ENCODE measurements around the gene TRAPPC12.

The TRAPPC12 gene

GRCh38 chr2:3470856-3471737 lies 91.6 kb downstream of the TRAPPC12 start:
- no peak for DNase-seq

- DNase-seq, result no peak
These were observed 92.8 kb downstream of the TRAPPC12 start for GRCh38 chr2:3472296-3472695.

DNA sequence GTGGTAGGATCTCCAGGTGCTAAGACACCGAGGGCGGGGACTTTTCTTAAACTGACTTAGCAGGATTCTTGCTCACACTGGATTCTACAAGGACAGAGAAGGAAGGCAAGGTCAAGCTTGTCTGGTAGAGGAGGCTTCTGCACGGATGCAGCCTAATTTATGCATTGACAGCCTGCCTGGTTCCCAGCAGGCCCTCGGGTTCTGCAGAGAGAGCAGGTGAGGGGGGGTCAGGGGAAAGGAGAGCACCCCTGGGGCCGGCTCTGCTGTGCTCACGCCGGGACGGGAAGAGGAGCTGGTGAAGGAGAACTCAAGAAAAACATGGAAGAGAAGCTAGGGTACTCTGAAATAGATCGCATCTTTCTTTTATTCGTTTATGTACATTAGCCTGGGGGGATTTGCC lies 93.5 kb downstream of the TRAPPC12 start:
- no peak for DNase-seq

- DNase-seq, result no peak
These were observed 96.3 kb downstream of the TRAPPC12 start for GRCh38 chr2:3475771-3476170.

DNA sequence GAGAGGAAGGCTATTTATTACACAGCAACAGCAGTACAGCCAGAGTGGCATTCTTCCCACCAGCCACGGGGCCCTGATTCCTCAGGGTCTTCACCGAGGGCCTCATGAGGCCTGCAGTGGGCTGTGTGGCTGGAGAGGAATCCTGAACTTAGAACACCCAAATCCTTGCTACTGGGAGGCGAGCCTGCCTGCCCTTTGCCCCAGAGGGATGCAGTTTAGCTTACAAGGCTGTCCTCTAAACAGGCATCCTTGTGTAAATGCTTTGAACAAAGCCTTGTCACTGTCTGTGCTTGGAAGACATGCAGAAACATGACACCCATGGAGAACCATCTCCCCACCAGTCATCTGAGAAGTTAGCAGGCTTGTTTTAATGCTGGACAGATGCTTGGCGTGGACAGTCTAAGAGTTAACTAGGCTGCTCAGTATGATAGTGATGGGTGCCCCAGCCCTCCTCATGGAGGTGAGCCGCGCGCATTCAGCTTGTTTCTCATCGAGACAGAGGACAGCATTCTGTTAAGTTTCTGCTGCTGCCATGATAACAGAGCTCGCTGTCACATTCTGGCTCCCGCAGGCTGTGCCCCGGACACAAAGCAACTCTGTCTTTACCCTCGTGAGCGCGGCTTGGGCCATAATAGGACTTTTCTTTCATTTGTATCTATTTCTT lies 97.0 kb downstream of the TRAPPC12 start:
- no peak for DNase-seq

- no peak for DNase-seq
These were observed 97.5 kb downstream of the TRAPPC12 start for GRCh38 chr2:3476985-3477327.

- DNase-seq, result no peak
These were observed 99.4 kb downstream of the TRAPPC12 start for GRCh38 chr2:3478846-3479385.

DNA sequence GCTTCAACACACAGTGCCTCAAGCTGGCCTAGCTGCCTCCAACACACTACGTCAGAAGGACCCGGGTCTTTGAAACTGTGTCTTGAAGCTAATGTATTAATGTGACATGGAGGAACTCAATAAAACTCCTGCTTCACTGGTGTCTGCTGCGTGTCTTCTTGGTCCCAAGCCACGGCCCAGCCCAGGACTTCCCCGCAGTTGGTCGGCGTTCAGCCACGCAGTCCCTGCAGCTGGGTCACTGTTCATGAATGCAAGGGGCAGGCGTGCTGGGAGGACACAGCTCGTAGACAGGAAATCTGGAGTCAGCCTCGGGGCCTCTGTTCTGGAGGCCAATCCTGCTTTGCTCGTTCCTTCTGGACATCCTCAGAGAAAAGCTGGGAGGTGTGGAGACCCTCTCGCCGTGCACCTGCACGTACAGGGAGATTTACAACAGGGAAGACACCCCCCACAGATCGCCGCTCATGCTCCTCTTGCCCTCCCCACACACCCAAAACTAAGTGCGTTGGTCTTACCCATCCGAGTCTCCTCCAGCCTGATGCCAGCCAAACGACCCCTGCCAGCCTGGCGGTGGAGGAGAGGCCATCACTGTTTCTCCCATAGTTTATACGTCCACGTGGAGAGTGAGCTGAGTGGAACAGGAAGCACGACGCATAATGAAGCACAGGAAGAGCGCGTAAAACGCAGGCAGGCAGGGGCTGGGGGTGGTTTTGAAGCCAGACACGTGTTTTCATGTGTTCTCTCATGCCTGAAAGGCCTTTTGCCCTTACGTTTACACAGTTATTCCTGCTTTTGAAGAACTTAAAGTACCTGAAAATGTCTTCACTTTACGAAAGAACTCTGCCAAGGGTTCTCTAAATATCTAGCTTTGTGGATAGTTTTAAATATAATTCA lies 100.2 kb downstream of the TRAPPC12 start:
- no peak for DNase-seq

DNA sequence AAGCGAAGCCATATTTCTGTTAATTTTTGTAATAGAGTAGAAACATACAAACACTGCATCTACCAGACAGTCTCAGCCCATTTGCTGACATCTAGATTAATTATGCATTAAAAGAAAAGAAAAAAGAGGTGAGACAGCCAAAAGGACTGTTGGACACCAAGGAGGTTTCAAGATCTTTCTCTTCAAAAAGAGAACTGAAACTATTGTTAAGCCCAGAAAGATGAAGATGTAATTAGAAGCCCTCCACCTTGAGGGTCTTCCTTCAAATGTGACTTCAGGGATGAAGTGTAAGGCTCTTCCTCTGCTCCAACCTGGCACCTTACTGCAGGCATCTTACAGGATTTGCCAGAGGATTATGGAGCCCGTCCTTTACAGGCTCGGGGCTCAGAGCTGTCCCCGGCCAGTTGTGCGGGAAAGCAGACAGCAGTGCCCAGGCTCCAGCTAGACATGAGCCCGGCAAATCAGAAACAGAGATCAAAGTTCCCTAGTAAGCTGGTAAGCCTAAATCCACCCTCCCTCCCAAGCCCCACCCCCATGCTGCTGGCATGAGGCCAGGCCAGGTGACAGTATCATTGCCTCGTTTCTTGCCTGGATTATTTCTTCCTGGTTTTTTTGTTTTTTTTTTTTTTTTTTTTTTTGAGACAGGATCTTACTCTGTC lies 101.0 kb downstream of the TRAPPC12 start:
- DNase-seq, result no peak

GRCh38 chr2:3481011-3481400 lies 101.5 kb downstream of the TRAPPC12 start:
- no peak for DNase-seq

DNA sequence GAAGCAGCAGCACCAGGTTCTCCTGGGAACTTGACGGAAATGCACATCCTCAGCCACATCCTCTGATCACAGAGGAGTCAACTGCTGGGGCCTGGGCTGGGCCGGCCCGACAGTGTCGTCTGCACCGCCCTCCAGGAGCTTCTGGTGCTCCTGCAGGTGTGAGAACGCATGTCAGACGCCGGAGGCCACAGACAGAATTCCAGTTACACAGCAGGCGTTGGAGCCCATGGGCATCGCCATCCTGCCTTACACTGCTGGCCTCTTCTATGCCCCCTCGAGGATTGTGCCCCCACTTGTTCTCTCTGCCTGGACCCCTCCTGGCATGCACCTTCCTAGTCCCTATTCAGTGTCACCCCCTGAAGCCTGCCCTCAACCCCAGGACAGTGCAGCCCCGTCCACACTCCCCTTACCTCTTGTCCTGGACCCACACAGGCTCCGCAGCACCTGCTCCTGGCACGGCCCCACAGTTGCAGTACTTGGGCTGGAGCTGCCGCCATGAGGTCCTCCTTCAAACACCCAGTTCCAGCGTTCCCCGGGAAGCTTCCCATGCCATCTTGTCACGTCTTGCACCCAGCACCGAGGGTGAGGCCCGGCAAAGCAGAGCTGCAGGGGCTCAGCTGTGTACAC lies 102.4 kb downstream of the TRAPPC12 start:
- DNase-seq, result no peak

DNA sequence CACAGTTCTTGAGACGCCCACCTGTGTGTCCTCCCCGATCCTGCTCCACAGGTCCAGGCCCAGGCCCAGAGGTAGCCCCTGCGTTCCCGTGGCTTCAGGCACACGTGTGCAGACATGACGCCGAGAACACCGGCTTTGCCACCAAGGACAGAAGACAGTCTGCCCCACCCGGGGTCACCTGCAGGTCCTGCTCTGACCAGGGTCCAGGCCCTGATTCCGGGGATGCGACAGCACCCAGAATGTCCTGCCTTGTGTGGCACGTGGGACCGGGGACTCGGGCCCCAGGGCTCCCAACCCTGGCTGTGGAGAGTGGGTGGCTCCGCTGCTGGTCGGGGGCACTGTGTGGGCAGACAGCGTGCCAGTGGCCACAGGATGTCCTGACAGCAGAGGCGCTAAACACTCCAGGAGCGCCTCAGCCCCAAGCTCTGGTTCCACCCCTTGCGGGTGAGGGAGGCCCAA lies 102.9 kb downstream of the TRAPPC12 start:
- DNase-seq, result no peak

- peak in 1 of 2 donors; percentile 63 for DNase-seq
These were observed 103.9 kb downstream of the TRAPPC12 start for GRCh38 chr2:3483227-3483985.

DNA sequence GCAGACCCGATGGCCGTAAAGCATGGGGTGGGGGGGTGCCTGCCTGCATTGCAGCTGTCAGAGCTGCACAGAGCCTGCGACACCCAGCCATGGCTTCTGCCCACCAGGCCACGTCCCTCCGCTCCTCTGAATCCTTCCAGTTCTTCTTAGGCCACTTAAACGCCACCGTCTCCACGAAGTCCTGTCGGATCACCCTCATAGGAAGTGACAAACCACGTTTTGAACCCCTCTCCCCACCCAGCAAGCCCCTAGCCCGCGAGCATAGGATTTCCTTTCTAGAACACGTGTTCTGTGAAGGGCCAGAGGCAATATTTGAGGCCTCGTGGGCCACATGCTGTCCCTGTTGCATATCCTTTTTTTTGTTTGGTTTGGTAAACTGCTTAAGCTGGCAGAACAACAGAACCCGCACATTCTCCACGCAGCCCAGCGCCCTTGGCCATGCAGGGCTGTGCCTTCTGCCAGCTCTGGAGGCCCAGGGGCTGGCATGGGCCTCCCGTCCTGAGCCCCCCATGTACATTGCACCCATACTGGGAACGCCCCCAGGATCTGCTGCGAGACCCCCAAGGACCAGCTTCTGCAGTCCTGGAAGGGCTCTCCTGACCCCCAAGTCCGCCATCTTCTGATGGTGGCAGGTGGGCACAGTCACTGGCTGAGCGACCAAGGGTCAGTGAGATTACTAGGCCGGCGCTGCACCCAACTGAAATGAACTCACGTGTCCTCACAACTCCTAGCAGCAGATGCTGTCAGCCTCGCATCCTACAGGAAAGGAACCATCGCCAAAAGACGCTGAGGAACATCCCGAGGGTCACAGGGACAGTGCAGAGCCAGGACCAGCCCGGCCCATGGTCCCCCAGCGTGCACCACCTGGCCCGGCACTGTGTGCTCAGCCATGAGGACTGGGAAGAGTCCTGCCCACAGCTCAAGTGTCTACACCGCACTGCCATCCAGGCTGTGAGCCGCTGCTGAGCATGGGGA lies 104.8 kb downstream of the TRAPPC12 start:
- DNase-seq, result no peak

DNA sequence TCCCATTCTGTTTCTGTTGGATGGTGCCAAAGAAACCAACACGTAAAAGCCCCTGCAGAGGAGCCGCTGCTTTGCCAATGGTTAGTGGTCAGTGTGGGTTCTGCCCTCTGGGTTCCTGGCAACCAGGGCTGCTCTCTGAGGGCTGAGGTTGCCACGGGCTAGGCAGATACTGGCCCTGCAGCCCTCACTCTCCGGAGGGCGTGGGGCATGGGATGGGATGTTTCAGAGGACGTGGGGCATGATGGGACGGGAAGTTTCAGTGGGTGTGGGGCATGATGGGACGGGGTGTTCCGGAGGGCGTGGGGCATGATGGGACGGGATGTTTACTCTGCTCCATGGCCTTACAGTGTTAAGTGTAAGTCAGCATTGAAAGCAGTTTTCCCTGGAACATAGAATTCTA lies 105.7 kb downstream of the TRAPPC12 start:
- no peak for DNase-seq

DNA sequence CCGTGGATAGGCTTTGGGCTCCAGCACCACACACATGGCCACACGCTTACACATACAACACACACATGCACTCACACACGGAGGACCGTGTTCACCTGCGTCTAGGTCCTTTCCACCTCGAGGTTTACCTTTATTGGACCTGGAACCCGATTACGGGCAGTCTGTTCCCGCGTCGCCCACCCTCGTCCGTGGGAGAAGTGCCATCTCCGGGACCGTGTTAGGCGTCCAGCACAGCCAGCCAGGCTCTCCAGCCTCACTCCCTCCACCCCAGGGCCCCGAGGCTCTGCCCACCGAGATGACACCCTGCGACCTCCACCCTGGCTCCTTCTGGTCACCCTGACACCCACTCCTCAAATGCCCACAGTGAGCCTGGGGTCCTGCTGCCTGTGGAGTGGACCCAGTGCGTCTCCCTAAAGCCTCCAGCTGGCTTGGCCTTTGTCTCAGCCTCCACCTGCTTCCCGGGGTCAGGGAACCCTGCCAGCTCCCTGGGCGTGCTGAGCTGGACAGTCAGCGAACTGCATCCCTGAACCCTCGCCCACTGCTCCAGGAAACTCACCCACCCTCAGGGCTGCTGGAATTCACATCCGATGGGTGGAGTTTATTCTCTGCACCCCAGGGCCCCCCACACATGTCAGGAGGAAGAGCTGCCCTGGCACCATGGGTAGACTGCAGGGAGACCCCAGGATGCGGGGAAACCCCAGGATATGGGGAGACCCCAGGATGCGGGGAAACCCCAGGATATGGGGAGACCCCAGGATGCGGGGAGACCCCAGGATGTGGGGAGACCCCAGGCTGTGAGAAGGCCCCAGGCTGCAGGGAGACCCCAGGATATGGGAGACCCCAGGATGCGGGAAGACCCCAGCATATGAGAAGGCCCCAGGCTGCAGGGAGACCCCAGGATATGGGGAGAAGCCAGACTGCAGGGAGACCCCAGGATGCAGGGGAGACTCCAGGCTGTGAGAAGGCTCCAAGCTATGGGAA lies 106.8 kb downstream of the TRAPPC12 start:
- no peak for DNase-seq

GRCh38 chr2:3487028-3487425 lies 107.5 kb downstream of the TRAPPC12 start:
- no peak for DNase-seq

DNA sequence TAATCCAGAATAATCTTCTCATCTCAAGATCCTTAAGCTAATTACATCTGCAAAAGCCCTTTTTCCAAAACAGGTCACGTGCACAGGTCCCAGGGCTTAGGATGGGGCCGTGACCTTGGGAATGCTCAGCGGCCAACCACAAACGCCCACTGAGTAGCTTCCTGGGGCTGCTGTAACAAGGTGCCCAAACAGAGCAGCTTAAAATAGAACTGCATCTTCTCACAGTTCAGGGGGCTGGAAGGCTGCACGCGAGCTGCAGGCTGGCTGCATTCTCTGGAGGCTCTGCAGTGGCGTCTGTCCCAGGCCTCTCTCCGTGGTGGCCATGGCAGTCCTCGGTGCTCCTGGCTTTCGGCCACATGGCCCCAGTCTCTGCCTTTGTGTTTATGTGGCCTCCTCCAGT lies 107.9 kb downstream of the TRAPPC12 start:
- no peak for DNase-seq

DNA sequence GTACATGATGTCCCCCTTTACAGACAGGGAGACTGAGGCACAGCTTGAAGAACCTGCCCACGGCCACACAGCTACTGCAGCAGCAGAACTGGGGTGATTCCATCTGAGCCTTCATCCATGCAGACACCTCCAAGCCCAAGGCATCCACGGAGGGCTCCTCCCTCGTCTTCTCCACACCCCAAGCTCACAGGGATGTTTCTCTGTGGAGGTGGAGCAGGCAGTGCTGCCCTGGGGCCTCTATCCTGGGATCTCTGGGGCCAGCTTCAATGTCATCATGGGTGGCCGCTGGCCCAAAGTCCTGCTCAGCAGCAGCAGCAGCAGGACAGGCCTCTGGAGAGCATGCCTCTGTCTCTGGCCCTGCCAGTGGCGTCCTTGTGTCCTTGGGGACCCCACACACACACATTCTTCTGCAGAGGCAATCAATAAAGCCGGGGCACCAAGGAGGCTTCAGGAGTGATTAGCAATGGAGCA lies 108.6 kb downstream of the TRAPPC12 start:
- DNase-seq, result no peak
